Erythroblast (primary cell): ENCODE data around the gene SIL1.
"Not testable (repeated sequence)": the region's sequence is repeated elsewhere in the genome, so short reads cannot be mapped to it uniquely, and the experiment has no call there.

Source experiments
- DNase-seq, 2 experiments: peaks; one replicate each; lab custom pipeline; 2025; lab: John Stamatoyannopoulos, UW
- GATA1 ChIP-seq: IDR thresholded peaks from 2 replicates; pipeline ENCODE4 v1.6.1; 2011; ENCODE audit warnings: low read depth, mild to moderate bottlenecking, control low read depth, low read length, moderate library complexity
- POLR2A ChIP-seq: IDR thresholded peaks from 2 replicates; pipeline ENCODE4 v1.6.1; 2011; ENCODE audit warnings: mild to moderate bottlenecking, low read length

The SIL1 gene

GRCh38 chr5:139214646-139215045 is 16.5 kb upstream of the SIL1 start:
- TF ChIP-seq POLR2A (no peak), GATA1 (no peak)

GRCh38 chr5:139212906-139213305 is 14.7 kb upstream of the SIL1 start:
- TF ChIP-seq GATA1: no peak
- TF ChIP-seq POLR2A: no peak
- DNase-seq: no peak

More at GRCh38 chr5:139214646-139215045, 16.5 kb upstream of the SIL1 start:
- DNase-seq: no peak

- peak in 1 of 2 experiments; percentile 29 for DNase-seq
- no peak for TF ChIP-seq GATA1
- TF ChIP-seq POLR2A: no peak
Measured at GRCh38 chr5:139212486-139212885, 14.3 kb upstream of the SIL1 start.

- DNase-seq: no peak
- TF ChIP-seq POLR2A: no peak
- TF ChIP-seq GATA1: no peak
Measured at GRCh38 chr5:139210585-139210984, 12.4 kb upstream of the SIL1 start.

- no peak for DNase-seq
- no peak for TF ChIP-seq POLR2A
- no peak for TF ChIP-seq GATA1
Measured at GRCh38 chr5:139207297-139208000, 9.3 kb upstream of the SIL1 start.

- no peak for DNase-seq
- TF ChIP-seq POLR2A: no peak
- TF ChIP-seq GATA1: no peak
Measured at GRCh38 chr5:139205586-139205985, 7.4 kb upstream of the SIL1 start.

GRCh38 chr5:139205124-139205523 is 7.0 kb upstream of the SIL1 start:
- no peak for DNase-seq
- TF ChIP-seq GATA1 (no peak), POLR2A (no peak)

GRCh38 chr5:139204196-139204595 is 6.0 kb upstream of the SIL1 start:
- DNase-seq: no peak
- no peak for TF ChIP-seq GATA1
- no peak for TF ChIP-seq POLR2A

GRCh38 chr5:139199321-139199720 is 1.2 kb upstream of the SIL1 start:
- DNase-seq: no peak
- TF ChIP-seq GATA1 (no peak), POLR2A (no peak)

- no peak for TF ChIP-seq GATA1
- no peak for TF ChIP-seq POLR2A
- DNase-seq: no peak
Measured at GRCh38 chr5:139196296-139196956, 1.7 kb downstream of the SIL1 start.

GRCh38 chr5:139194486-139194885 is 3.7 kb downstream of the SIL1 start:
- TF ChIP-seq GATA1 (no peak), POLR2A (no peak)
- DNase-seq: no peak

GRCh38 chr5:139193928-139194327 is 4.2 kb downstream of the SIL1 start:
- TF ChIP-seq GATA1: no peak
- TF ChIP-seq POLR2A: no peak
- peak; percentile 27 to 31 for DNase-seq

GRCh38 chr5:139192906-139193305 is 5.3 kb downstream of the SIL1 start:
- not testable (repeated sequence) for DNase-seq

GRCh38 chr5:139191954-139192353 is 6.2 kb downstream of the SIL1 start:
- DNase-seq: not testable (repeated sequence)

GRCh38 chr5:139190125-139190524 is 8.0 kb downstream of the SIL1 start:
- TF ChIP-seq GATA1 (no peak), POLR2A (no peak)
- DNase-seq: no peak
